ENCODE measurements around the gene DOCK1.

DOCK1 gene

DNA sequence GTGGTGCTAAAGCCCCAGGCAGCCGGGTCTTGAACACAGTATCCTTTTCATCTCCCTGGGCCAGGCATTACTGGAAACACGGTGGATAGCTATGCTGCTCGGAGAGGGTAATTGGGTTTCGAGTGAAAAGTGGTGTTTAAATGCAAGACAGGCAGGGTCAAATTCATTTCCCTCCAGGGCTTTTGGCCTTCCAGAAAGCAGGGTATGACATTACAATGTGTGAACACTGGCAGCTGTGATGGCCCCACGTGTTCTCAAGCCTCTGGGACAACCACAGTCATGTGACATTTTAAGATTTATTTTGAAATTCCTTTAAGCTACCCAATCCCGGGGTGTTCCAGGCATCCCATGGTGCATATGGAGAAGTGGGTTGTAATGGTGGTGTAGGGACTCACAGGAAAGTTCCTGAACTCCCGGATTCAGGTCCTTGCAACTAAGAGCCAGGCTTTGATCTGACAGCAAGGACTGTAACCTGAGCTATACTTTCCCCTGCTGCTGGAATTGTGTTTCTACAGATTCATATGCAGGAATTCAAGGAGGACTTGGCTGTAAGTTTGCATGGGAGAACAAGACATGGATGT, 244.4 kb downstream of the DOCK1 start:
- DNase-seq = no peak

DNA sequence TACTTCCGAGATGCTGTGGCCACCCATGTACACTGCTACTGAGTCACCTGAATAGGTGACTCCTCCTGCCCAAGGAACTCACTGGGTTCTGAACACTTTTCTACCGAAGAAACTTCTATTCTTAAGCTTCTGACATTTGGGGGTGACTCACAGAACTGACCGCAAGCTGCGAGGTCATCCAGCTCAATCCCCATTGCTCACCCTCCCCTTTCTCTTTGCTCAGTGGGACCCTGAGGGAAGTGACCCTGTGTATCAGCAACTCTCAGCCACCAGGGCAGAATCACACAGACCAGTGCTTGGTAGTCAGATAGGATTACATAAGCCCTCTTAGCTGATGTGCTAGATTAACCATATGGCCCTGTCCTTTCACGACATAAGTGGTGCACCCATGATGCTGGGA, 244.9 kb downstream of the DOCK1 start:
- DNase-seq = no peak

DNA sequence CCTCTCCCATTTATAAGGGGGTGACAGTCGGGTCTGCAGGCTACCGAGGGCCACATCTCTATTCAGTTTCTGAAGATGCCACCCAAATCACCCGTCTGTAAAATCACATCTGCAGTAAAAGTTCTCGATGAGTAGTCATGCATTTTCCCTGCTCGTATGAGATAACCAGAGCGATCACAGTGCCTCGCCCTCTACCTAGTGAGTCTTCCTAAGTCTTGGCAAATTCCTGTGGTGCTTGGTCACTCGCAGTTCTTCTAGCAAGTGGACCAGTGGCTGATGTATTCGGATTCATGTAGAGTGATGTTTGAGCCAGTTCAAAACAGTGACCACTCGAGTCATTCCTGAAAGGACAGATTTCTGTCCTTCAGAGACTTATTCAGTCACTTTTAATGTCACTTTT, 246.3 kb downstream of the DOCK1 start:
- no peak for DNase-seq

DNA sequence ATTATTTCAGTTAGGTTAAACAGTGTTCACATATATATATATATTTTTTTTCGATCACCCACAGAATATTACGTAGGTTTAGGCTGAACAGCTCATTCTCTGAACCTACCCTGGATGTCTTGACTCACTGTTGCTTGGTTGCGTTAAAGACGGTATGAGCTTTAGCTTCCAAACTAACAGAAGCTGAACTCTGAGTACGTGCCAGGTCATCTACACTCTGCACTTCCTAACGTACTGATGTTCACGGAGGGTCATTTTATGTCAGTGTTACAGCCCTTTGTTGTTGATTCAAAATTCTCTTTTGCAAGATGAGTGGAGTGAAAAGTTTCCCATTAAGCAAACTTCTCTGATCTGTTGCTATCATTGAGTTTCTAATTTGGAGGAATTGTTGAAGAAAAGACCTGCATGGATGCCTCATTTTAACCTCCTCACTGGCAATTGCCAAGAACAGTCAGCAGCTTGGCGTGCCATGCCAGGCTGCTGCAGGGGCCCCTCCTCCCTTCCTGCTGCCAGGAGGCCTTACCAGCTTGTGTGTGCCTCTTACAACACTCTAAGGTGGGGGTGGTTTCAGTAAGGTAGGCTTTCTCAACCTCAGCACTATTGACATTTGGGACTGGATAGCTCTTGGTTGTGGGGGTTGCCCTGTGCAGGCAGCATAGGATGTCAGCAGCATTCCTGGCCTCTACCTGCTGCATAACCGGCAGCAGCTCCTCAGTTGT, 246.9 kb downstream of the DOCK1 start:
- no peak for DNase-seq

DNA sequence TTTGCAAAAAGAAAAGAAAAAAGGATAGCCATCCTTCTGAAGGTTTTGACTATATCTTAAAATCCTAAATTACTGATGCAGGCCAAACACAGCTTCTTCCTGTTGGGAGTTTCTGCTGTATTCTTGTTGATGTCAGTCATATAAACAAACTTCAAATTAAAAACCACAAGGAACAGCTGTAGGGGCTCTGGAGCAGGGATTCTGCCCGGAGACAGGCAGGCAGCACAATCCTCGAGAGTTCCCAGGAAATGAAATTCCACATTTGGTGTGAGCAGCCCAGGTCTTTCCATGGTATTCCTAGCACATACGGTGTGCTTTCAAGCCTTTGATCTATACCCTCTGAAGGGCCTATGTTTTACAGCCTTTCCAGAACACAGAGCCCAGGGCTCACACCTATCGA, 248.0 kb downstream of the DOCK1 start:
- no peak for DNase-seq

DNA sequence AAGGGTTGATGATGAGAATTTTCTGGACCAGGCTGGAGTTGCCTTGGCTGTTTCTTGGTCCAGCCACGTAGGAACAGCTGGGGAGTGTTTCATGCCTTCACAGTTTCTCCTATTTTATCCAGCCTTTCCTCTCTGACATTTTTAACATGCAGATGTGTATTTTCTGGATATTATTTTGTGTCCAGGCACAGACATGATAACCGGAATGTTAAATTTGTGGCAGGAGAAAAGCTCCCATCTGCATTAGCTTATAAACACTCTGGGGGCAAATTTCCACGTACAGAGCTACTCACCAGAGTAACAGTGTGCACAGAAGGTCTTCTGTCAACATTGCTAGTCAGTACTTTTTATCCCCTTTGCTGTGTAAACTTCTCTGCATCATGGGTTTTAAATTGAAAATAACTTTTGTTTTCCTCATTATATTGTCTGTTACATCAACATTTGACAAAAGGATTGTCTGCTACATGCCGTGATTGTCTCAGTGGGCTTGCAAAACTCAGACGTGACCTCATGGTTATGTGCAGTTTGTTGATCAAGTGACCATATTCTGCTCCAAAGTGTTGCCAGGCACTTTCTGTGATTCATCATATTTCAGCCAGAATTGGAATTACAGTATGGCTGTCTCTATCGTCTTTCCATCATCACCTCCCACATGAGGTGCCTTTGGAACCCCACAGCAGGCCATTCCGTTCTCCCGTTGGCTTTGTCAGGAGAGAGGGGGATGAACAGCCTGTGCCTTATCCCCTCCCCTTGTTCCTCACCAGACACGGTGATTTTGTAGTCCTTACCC, 249.8 kb downstream of the DOCK1 start:
- no peak for DNase-seq

DNA sequence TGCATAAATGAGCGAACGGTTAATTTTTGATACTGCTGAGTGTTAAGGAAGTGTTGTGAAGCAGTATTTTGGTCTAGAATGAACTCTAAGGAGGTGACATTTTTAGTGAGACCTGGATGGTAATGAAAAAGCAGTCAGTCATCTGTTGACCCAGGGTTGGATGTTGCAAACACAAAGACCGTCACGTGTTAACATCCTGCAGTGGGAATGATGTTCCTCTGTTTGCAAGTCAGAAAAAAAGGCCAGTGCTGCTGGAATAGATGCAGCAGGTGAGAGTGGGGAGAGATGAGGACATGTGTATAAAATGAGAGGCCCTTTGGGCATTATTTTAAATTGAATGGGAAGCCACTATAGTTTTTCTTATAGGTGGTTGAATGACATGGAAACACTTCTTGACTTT, 251.9 kb downstream of the DOCK1 start:
- no peak for DNase-seq

DNA sequence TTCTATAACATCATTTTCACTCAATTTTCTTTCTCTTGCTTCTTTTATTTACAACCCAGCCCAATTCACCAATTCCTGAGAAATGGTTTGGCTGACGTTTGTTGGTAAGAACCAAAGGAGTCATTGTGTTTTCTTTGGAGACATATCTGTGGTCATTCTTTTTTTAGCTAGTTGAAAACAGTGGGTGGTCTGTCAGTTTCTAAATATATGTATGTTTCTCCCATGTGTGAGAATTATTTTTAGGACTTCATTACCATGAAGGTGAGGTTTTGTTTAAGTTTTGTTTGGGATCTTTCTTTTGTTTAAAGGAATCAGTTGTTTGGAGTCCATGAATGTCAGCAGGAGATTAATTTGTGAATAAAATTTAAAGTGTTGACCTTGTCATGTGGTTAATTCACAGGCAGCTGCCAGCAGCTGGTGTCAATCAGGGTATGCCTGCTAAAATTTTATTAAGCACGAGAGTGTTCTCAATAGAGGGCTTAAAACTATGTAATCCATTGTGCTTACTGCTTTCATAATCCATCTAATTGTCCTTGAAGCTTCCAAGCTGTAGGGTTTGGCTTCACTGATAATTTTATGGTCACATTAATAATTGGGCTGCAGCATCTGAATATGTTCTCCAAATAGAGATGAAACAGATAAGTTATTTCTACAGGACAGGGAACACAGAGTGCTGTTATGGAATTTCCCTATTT, 252.4 kb downstream of the DOCK1 start:
- no peak for DNase-seq

DNA sequence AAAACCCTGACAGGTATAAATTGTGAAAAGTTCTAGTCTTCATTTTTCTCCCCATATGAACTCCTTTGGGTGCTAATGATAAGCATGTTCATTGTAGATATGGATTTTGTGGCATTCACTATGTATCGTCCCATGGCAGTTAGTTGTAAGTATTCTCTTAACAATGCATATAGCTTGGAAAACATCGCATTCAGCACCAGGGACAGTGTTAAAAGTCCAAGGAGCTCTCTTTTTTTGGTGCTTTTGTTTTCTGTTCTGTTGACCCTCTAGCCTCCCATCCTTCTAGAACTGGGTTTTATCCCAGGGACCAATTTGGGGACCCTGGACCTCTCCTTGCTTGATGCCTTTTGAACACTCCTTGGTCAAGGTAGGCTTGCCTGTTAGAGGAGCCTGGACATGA, 253.4 kb downstream of the DOCK1 start:
- no peak for DNase-seq

DNA sequence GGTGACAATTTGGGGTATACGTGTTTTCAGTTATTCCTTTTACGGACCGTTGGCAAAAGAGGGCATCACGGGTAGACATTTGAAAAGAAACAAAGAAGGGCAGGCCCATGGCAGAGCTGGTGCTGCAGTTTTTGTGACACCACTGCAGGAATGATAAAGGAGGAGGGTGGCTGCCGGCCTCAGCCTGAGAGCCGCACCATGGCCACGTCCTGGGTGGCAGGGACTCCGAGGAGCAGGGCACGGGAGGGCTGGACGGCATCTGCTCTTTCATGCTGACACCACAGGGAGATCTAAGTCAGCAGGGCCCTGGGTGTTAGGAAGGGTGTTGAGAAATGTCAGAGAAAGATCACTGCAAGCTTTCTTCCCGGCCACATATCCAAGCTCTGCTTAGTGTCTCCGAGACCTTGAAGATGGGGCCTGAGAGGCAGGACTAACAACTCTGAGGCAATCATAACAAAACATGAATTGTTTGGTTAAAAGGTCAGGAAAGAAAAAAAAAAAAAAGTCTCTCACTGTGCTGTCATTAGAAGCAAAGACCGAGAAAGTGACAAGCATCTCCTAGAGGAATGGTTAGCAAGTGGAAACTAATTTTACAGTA, 254.5 kb downstream of the DOCK1 start:
- no peak for DNase-seq

DNA sequence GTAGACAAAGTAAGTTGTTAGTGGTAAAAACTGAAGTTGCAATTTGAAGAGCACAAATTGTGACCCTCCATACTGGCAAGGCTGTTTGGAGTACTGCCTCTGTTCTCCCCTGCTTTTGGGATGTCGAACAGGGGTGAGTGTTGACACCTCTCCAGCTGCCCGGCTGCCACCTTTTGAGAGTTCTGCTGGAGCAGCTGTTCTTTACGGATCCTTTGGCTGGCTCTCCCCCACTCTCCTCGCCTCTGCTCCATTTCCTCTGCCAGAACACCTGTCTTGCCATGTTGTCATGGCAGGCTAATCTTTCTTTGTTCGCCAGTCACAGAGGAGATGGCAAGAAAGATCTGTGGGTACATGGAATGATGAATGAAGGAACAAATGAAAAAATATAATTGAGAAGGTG, 256.3 kb downstream of the DOCK1 start:
- no peak for DNase-seq

DNA sequence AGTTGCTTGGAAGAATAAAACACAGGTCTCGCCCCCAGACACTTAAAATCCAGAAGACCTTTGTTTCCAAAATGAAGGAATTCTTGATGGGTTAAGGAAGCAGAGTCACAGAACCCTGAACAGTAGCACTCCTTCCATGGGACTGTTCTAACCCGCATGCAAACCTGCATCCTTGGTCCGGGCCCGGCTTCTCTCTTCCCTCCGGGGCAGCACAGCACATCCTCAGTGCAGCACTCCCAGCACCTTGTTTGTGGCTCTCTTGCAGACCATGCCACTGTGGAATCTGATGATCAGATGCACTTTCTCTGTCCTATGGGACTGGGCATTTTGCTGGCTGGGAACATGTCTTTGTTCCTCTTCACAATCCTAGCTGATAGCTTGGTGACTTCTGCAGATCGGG, 257.6 kb downstream of the DOCK1 start:
- DNase-seq = no peak

DNA sequence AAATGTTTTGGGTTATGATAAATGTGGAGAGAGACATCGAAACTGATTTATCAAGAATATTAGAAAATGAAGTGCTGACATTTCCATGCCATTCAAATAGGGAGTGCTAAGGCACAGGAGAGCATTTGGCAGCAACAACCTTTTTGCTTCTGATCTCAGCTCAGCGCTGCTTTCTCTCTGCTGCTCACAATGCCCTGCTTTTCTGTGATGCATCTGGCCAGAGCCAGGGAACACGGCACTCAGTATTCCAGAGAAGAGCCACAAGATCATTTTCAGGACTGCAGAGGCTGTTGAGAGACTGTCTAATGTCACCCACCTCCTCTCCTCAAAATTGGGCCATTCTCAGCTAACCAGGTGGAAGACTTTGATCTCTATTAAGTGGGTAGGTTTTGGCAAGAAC, 263.0 kb downstream of the DOCK1 start:
- DNase-seq = no peak

DNA sequence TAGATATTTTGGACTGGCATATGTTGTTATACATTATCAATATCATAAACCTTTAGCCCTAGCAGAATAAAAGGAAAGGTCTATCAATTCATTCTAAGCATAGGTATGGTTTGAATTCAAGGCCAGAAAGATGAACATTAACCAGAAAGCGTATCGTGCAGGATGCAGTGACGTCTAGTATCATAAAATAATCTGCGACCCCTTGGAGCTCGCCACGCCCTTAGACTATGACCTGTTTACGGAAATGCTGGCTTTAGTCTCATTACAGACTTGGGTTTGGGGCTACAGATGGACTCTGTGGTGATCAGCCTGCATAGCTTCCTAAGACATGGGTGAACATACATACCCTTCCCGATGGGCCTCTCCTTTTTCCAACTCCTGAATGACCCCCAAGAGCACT, 269.6 kb downstream of the DOCK1 start:
- DNase-seq = no peak

DNA sequence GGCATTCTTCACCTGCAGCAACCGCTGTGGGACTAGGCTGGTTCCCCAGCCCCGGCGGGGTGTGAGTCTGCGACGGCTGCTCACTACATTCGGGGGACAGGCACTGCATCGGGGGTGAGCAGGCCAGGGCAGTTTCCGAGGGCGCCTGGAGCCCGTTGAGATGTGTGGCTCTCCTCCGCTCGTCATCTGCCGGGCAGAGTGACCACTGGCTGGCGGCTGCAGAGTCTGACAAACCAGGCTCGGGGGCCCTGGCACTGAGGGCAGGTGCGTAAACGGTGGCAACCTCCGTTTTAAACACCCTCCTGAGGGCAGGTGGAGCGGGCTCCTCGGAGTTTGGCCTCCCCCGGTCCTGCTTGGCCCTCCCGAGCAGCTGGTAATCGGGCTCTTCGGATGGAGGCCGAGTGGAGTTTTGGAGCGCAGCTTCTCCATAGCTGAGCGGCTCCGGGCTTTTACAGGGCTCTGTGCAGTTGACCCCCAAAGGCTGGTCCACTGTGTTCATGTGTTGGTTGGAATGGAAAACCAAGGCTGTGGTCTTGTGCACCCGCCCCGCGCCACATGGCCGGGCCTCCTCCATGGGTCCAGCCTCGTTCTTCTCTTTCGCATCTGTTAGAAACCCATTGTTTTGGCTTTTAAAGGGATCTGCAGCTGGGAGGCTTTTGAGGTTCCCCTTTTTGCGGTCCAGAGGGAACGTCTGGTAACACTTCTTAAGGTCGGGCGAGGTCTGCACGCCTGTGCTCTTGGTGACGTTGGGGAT, 270.3 kb downstream of the DOCK1 start:
- no peak for DNase-seq

DNA sequence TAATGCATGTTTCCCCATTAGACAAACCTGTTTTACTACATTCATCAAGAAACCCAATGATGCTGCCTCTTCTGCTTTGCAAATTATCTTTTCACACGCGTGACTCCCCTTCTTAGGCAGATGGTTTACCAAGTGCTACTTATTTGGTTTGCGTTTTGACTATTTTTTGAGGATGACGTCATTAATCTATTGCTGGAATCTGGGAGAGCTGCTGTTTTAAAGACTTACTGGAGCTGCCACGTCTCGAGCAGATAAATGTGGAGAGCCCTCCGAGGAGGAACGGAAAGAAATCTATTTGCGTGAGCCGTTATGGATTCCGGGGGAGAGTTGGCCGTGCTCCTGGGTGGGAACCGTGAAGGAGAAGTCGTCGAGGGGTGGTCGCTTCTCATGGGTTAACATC, 271.4 kb downstream of the DOCK1 start:
- DNase-seq = no peak

DNA sequence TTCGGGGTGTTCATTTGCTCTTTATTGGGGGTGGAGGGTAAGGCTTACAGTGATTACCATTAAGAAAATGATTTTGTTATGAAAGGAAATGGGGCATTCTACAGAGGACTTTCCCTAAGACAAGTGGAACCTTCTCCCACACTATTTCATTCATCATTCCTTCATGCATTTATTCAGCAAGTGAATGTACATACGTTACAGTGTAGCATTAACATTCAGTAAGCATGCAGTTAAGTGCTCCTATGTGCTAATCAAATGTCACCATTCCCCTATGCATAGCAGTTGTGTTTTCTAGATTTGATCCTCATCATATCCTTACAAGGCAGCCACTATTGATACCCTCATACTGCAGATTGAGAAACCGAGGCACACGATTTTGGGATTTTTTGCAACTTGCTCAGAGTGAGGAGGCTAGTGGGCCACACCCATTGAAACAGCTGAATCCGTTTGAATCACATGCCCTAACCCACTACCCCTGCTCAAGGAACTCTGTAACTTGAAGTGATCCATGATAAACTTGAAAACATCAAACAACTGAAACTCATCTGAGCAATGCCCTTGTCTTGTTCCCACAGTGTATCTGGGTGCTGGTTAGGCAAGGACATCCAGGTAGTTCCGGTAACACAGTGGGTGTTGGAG, 274.5 kb downstream of the DOCK1 start:
- DNase-seq = no peak

DNA sequence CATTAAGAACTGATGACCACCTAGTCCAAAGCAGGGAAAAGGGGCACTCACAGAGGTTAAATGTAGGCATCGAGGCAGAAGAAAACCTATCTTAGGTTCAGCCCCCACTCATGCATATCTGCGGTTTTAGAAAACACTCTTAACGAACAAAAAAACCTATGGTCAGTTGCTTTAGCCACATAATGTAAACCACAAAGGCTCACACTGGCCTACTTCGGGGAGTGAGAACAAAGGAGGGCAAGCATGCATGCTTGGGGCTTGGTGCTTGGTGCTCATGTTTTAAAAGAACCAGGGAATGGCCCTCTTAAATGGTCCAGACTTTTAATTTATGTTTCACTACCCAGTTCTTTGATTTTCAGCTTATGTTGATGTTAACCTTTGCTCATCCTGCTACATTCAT, 276.9 kb downstream of the DOCK1 start:
- DNase-seq = no peak

DNA sequence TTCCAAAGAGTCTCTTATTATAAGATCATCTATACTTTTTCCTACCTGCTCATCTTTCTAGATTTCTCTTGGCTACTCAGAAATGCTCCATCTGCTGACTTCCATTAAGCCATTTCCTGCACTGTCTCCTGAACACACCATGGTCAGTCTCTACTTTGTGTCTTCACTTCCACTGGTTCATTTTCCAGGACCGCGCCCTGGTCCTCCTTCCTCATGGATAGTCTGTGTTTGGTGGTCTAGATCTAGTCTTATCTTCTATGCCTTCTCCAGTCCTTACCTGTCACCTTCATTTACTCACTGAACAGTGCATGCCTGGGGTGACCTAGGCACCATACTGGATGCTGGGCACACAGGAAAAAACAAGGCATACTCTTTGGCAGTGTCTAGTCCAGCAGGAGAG, 279.4 kb downstream of the DOCK1 start:
- no peak for DNase-seq

DNA sequence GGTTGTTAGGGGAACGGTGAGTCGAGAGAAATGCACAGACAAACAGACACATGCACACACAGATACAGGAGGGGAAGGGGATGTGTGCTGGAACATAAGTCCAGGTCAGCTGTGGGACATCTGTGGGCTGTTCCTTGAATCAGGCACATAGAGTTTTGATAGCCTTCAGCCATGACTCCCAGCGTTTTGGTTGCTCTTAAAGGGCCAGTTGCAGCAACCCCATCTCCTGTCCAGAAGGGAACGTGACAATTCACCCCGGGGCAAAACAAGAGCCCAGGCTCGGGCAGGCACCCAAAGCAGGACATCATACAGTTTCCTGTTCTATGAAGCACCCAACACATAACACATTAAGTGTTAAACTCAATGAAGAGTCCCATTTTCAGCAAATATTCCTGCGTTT, 281.6 kb downstream of the DOCK1 start:
- no peak for DNase-seq

DNA sequence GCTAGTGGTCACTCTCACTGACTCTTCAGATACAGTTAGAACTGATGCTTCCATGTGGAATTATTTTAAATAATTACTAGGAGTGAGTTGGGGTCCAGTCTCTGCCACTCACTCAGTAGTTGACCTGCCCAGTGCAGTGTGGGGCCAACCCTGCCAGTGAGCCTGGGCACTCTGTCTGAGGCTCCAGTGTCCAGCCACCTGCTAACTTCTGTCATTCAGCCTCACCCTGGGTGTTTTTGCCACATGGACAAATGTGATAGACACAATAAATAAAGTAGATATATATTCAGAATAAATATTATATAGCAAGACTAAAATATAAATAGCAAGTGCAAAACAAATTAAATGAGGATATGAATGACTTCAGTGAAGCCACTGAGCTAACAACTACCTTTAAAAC, 284.0 kb downstream of the DOCK1 start:
- DNase-seq = no peak

DNA sequence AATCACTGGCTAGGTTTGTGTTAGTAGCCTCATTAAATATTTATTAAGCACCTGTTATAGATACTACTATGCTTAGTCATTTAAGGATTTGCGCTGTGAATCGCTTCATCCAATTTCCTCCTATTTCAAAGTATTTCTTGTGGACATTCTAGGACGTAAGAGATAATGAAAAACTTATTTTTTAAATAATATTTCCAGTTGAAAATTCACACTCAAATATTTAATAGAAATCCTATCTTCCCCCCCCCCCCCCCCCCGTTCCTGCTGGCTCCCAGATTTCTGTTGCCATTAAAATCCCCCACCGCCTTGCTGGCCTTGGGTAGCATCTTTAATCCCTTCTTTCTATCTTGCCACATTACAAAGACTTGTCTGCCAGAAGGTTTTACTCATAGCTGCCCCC, 285.2 kb downstream of the DOCK1 start:
- no peak for DNase-seq

All from NCI-H1694 treated with DMSO at 0.1 percent for 48 hours (cell line).